Cardiac septum (tissue), 1 donor: ENCODE data around the gene RNFT1. TPM values are rescaled to one million over a fixed set of nuclear protein-coding genes. Genes with fewer than 3 reads are reported as not detected.
"Not testable (repeated sequence)": the region's sequence is repeated elsewhere in the genome, so short reads cannot be mapped to it uniquely, and the experiment has no call there.

Source experiments
- DNase-seq: peaks from one replicate; pipeline ENCODE4 v3.0.0-alpha.2; 2020; ENCODE audit warnings: low spot score
- intact Hi-C: fragments of 100-400 bp; cut with DNase I; formaldehyde crosslinking; loops from one replicate; pipeline ENCODE4 v1.14.0; 2022
- total RNA-seq: library from RNA; stranded (reverse); fragmentation: NEBNext Ultra II Directional; extraction: Animal tissue kit (Norgen Biotek cat#: 25700); gene quantifications from one replicate; pipeline ENCODE4 v1.2.1, GENCODE V29; 2021
- donor health status: DM: no; HTN: no; CAD: no.

The RNFT1 gene
- total RNA-seq, 1 donor from 2014 or later, result 12.4 TPM

- intact Hi-C loops, result loop anchor here (10.0 kb wide), 1 partner anchor 94 kb away; no protein-coding TSS in a partner anchor
- DNase-seq, result not testable (repeated sequence)
Observed at GRCh38 chr17:59940697-59941096, 23.8 kb downstream of the RNFT1 start.

DNA sequence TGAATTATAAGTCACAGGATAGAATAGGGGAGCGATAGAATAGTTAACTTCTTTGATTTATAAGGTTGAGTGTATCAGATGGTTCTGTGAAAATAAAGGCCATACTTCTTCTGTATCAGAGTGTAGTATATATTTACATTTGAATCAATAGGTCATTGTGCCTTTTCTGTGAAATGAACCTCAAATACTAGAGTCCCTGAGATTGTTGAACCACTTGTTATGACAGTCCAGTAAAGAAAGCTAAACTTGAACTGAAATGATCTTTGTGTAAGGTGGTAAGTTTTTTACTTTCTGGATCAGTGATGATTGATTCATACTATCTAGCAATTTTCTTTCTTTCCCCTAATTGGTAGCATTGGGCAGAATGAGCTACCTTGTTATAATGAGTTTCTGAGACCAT, 31.2 kb downstream of the RNFT1 start:
- intact Hi-C loops, DNase-seq: not testable (repeated sequence)

- DNase-seq, intact Hi-C loops: not testable (repeated sequence)
Observed at GRCh38 chr17:59930768-59931167, 33.8 kb downstream of the RNFT1 start.

GRCh38 chr17:59930121-59930520, 34.4 kb downstream of the RNFT1 start:
- intact Hi-C loops, DNase-seq: not testable (repeated sequence)

GRCh38 chr17:59920637-59921036, 43.9 kb downstream of the RNFT1 start:
- intact Hi-C loops, DNase-seq: not testable (repeated sequence)

- DNase-seq, result no peak
- intact Hi-C loops, result loop anchor here (5.0 kb wide), 1 partner anchor 121 kb away; no protein-coding TSS in a partner anchor
Observed at GRCh38 chr17:59916446-59916845, 48.1 kb downstream of the RNFT1 start.

- DNase-seq, result no peak
- intact Hi-C loops, result no loop called here
Observed at GRCh38 chr17:59914274-59914854, 50.2 kb downstream of the RNFT1 start.

- intact Hi-C loops, result no loop called here
Observed at GRCh38 chr17:59907467-59907866, 57.1 kb downstream of the RNFT1 start.

DNA sequence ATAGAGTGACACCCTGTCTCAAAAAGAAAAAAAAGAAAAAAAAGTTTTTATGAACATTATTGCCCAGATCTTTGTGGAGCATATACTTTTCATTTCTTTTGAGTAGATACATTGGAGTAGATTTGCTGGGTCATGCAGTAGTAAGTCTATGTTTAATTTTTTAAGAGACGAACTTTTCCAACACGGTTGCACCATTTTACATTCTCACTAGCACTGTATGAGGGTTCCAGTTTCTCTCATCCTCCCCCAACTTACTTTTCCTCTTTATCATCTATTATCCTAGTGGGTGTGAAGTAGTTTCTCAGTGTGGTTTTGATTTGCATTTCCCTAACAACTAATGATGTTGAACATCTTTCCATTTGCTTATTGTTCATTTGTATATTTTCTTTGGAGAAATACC, 61.1 kb downstream of the RNFT1 start:
- no peak for DNase-seq
- intact Hi-C loops, result no loop called here

More at GRCh38 chr17:59907467-59907866, 57.1 kb downstream of the RNFT1 start:
- no peak for DNase-seq

Other genes with a start within 250 kb of the RNFT1 start
- 7.5 TPM for gene TUBD1, start 71.8 kb downstream of the RNFT1 start, total RNA-seq
- 24.7 TPM for gene RPS6KB1, start 71.6 kb downstream of the RNFT1 start, total RNA-seq
- 11.4 TPM for gene HEATR6, start 114.2 kb upstream of the RNFT1 start, total RNA-seq
- gene CA4, start 185.2 kb upstream of the RNFT1 start, total RNA-seq, result 3.7 TPM